ENCODE measurements around the gene SPANXB1. TPM values are rescaled to one million over a fixed set of nuclear protein-coding genes. Genes with fewer than 3 reads are reported as not detected.

SPANXB1 gene, protein sequence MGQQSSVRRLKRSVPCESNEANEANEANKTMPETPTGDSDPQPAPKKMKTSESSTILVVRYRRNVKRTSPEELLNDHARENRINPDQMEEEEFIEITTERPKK
- not detected for total RNA-seq

DNA sequence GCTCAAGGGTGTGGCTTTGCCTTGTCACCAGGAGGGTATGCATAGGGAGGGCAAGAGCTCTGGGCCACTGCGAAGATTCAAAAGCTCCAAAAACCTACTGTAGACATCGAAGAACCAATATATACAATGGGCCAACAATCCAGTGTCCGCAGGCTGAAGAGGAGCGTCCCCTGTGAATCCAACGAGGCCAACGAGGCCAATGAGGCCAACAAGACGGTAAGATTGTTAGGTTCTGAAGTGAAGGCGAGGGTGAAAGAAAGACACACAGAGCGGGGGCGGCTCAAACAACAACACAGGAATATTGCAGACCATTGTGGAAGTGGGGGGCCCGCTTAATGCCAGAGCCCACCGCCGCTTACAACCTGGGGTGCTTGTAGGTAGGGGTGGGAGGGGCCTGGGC lies at the start of gene SPANXB1:
Gene SPANXB1, plus strand, starts transcription at position 27 of the 400 bp plus-strand sequence. Its CDS starts 100 bp downstream, at position 127.

Other genes with a start within 250 kb of the SPANXB1 start
- 11.7 TPM for gene LDOC1, start 174.5 kb downstream of the SPANXB1 start, total RNA-seq
- gene SPANXC, start 239.9 kb downstream of the SPANXB1 start, total RNA-seq: not detected